Loucy (cell line): Measurements from ENCODE around the gene TRPM6.
A peak's percentile ranks its signal among the peaks of the same experiment; 100 is the strongest.

Experiments used
- H2AFZ ChIP-seq: fragments of 200-600 bp; sonication (generic); 2 replicates; pipeline ENCODE4 v1.6.0; 2016; ENCODE audit warnings: antibody characterized with exemption, mild to moderate bottlenecking, low read length, moderate library complexity
- H3F3A ChIP-seq: fragments of 200-600 bp; 2 replicates; pipeline ENCODE4 v1.6.0; 2016; ENCODE audit warnings: antibody characterized with exemption, low read depth, mild to moderate bottlenecking
- H3K27me3 ChIP-seq: fragments of 200-600 bp; sonication (generic); 2 replicates; pipeline ENCODE4 v1.6.1; 2014; ENCODE audit warnings: low read length, mild to moderate bottlenecking; ENCODE audit not compliant: insufficient read depth, poor library complexity, severe bottlenecking
- H3K36me3 ChIP-seq: fragments of 200-600 bp; sonication (generic); 2 replicates; pipeline ENCODE4 v1.6.1; 2016; ENCODE audit warnings: low read length; ENCODE audit not compliant: insufficient read depth
- H3K4me1 ChIP-seq: fragments of 200-600 bp; sonication (generic); 2 replicates; pipeline ENCODE4 v1.5.1; 2014; ENCODE audit warnings: low read length, mild to moderate bottlenecking; ENCODE audit not compliant: insufficient read depth, poor library complexity, severe bottlenecking
- H3K4me2 ChIP-seq: fragments of 200-600 bp; sonication (generic); 2 replicates; pipeline ENCODE4 v1.6.0; 2014; ENCODE audit warnings: antibody characterized with exemption, low read length, low read depth, mild to moderate bottlenecking; ENCODE audit not compliant: poor library complexity, severe bottlenecking
- H3K4me3 ChIP-seq: fragments of 200-600 bp; sonication (generic); 2 replicates; pipeline ENCODE4 v1.5.1; 2014; ENCODE audit warnings: low read length, mild to moderate bottlenecking, mixed read lengths; ENCODE audit not compliant: poor library complexity, severe bottlenecking
- H3K79me2 ChIP-seq: fragments of 200-600 bp; sonication (generic); 2 replicates; pipeline ENCODE4 v1.6.1; 2014; ENCODE audit warnings: low read length; ENCODE audit not compliant: insufficient read depth
- H3K9ac ChIP-seq: fragments of 200-600 bp; sonication (generic); 2 replicates; pipeline ENCODE4 v1.6.0; 2014; ENCODE audit warnings: mild to moderate bottlenecking, low read depth, low read length, moderate library complexity; ENCODE audit not compliant: poor library complexity, severe bottlenecking
- H3K9me2 ChIP-seq: fragments of 200-600 bp; sonication (generic); replicated peaks from 2 replicates; pipeline ENCODE4 v1.6.1; 2016; ENCODE audit warnings: low read depth, low read length, mixed read lengths
- H3K9me3 ChIP-seq: fragments of 200-600 bp; sonication (generic); 2 replicates; pipeline ENCODE4 v1.6.1; 2014; ENCODE audit warnings: mild to moderate bottlenecking, antibody characterized with exemption, low read length, low read depth; ENCODE audit not compliant: insufficient read depth
- H4K20me1 ChIP-seq: fragments of 200-600 bp; sonication (generic); 2 replicates; pipeline ENCODE4 v1.6.0; 2014; ENCODE audit warnings: antibody characterized with exemption, low read length, mild to moderate bottlenecking; ENCODE audit not compliant: insufficient read depth, poor library complexity, severe bottlenecking
- EZH2phosphoT487 ChIP-seq: fragments of 200-600 bp; IDR thresholded peaks from 2 replicates; pipeline ENCODE4 v1.6.1; 2018; ENCODE audit warnings: antibody characterized with exemption, mild to moderate bottlenecking, moderate library complexity, borderline replicate concordance
- TF ChIP-seq, protein P1 (sequence below): fragments of 200-600 bp; sonication (generic); conservative IDR thresholded peaks from 2 replicates; pipeline ENCODE4 v1.5.1; 2014; ENCODE audit warnings: mild to moderate bottlenecking, antibody characterized with exemption, low read length

Gene TRPM6

DNA sequence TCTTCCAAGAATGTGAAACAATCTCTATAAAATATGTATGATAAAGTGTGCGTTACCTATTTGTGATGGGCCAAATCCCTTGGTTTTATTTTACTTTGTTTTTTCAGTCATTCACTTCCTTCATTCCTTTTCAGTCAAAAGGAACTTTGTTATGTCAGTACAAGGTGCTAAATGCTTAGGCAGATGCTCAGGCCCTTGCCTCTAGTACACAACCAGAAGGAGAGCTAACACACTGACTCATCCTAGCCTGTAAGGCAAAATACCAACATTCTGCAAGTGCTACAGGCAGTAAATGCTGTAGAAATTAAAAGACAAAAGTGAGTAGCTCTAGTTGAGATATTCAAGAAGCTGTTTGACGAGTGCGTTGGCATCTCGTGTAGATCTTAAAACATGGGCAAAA is 49.4 kb downstream of the TRPM6 start:
- Histone ChIP-seq H3K4me2 (no peak overlapping the region), H3K9me3 (no peaks in the 10 kb centered on the region), H3K79me2 (no peaks in the 10 kb centered on the region), H3K4me1 (peaks cover 11% of the 10 kb centered on the region), H4K20me1 (no peaks in the 10 kb centered on the region), H3F3A (no peaks in the 10 kb centered on the region), H3K9ac (no peak overlapping the region), H3K4me3 (no peak overlapping the region), H2AFZ (no peak overlapping the region), H3K9me2 (no peaks in the 10 kb centered on the region), H3K27me3 (no peaks in the 10 kb centered on the region), H3K36me3 (no peaks in the 10 kb centered on the region)
- TF ChIP-seq, protein P1, sequence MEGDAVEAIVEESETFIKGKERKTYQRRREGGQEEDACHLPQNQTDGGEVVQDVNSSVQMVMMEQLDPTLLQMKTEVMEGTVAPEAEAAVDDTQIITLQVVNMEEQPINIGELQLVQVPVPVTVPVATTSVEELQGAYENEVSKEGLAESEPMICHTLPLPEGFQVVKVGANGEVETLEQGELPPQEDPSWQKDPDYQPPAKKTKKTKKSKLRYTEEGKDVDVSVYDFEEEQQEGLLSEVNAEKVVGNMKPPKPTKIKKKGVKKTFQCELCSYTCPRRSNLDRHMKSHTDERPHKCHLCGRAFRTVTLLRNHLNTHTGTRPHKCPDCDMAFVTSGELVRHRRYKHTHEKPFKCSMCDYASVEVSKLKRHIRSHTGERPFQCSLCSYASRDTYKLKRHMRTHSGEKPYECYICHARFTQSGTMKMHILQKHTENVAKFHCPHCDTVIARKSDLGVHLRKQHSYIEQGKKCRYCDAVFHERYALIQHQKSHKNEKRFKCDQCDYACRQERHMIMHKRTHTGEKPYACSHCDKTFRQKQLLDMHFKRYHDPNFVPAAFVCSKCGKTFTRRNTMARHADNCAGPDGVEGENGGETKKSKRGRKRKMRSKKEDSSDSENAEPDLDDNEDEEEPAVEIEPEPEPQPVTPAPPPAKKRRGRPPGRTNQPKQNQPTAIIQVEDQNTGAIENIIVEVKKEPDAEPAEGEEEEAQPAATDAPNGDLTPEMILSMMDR = no peak

DNA sequence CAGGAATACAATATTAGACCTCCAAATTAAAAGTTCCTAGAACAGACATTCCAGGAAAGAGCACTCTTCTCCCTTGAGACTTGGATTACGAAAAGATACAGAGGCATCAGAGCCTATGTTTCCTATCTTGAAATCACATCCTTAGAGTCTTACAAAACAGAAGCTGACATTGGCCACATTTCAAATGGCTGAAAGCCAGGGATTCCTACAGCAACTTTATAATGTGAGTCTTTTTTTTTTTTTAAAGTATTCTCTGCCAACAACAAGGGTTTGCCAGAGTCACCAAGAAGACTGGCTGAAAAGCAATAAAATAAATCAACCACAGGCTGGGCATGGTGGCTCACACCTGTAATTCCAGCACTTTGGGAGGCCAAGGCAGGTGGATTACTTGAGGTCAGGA is 63.1 kb downstream of the TRPM6 start:
- Histone ChIP-seq H3F3A (no peaks in the 10 kb centered on the region), H3K27me3 (no peaks in the 10 kb centered on the region), H3K79me2 (no peaks in the 10 kb centered on the region), H3K4me2 (no peak overlapping the region), H2AFZ (no peak overlapping the region), H3K9me3 (no peaks in the 10 kb centered on the region), H3K36me3 (no peaks in the 10 kb centered on the region), H3K9ac (no peak overlapping the region), H3K4me1 (no peaks in the 10 kb centered on the region), H4K20me1 (no peaks in the 10 kb centered on the region), H3K4me3 (no peak overlapping the region), H3K9me2 (no peaks in the 10 kb centered on the region)
- TF ChIP-seq, protein P1 = no peak
- TF ChIP-seq EZH2phosphoT487 = no peak

DNA sequence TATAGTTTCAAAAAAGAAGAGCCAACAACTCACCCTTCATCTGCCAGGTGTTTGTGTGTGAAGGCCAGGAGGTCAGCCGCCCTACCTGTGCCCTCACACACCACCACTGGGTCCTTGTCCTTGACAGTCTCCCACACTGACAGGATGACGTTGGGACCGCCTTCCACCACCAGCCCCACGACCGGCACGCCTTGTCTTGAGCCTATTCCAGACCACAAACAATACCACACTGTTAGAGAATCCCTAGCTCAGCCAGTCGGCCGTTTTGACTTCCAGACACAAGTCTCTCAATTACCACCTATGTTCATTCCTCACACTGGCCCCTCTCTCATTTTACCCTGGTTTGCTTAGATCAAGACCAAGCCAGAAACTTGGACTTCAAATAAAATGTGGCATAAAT is 66.1 kb downstream of the TRPM6 start:
- Histone ChIP-seq H3K79me2 (no peaks in the 10 kb centered on the region), H3K9ac (no peak overlapping the region), H3K9me2 (no peaks in the 10 kb centered on the region), H3K36me3 (no peaks in the 10 kb centered on the region), H3K4me2 (no peak overlapping the region), H3K9me3 (no peaks in the 10 kb centered on the region), H2AFZ (peak overlapping the region; percentile 26; the same call in 1 of the 2 replicates), H3K27me3 (no peaks in the 10 kb centered on the region), H4K20me1 (no peaks in the 10 kb centered on the region), H3F3A (no peaks in the 10 kb centered on the region), H3K4me1 (no peaks in the 10 kb centered on the region), H3K4me3 (no peak overlapping the region)
- TF ChIP-seq, protein P1 = no peak
- no peak for TF ChIP-seq EZH2phosphoT487
